ENCODE measurements around the gene RBM26.

DNA sequence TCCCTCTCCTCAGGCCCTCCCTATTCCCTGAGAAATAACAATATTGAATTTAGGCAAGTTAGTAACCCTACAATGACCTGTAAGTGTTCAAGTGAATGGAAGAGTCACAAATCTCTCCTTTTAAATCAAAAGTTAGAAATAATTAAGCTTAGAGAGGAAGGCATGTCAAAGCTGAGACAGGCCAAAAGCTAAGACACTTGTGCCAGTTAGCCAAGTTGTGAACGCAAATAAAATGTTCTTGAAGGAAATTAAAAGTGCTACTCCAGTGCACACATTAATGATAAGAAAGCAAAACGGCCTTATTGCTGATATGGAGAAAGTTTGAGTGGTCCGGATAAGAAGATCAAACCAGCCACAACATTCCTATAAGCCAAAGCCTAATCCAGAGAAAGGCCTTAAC, 120.9 kb downstream of the RBM26 start:
- no peak for TF ChIP-seq POLR2A (IDR thresholded peaks at IDR 0.05)
- TF ChIP-seq, protein P1, sequence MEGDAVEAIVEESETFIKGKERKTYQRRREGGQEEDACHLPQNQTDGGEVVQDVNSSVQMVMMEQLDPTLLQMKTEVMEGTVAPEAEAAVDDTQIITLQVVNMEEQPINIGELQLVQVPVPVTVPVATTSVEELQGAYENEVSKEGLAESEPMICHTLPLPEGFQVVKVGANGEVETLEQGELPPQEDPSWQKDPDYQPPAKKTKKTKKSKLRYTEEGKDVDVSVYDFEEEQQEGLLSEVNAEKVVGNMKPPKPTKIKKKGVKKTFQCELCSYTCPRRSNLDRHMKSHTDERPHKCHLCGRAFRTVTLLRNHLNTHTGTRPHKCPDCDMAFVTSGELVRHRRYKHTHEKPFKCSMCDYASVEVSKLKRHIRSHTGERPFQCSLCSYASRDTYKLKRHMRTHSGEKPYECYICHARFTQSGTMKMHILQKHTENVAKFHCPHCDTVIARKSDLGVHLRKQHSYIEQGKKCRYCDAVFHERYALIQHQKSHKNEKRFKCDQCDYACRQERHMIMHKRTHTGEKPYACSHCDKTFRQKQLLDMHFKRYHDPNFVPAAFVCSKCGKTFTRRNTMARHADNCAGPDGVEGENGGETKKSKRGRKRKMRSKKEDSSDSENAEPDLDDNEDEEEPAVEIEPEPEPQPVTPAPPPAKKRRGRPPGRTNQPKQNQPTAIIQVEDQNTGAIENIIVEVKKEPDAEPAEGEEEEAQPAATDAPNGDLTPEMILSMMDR (IDR thresholded peaks at IDR 0.05), result no peak
